ENCODE results near the gene TMEM167A.
"Not testable (repeated sequence)": the region's sequence is repeated elsewhere in the genome, so short reads cannot be mapped to it uniquely, and the experiment has no call there.

Gene TMEM167A

GRCh38 chr5:83096660-83097339 lies 19.6 kb upstream of the TMEM167A start:
- peaks cover 37% of the 10 kb centered on the region for H3K36me3 Mint-ChIP-seq
- H3K4me3 Mint-ChIP-seq = no peak overlapping the region
- no peaks in the 10 kb centered on the region for H3K27me3 Mint-ChIP-seq
- H3K9me3 Mint-ChIP-seq = peaks cover 18% of the 10 kb centered on the region
- H3K4me1 Mint-ChIP-seq = peaks cover 20% of the 10 kb centered on the region
- no peak for ATAC-seq
- no peak overlapping the region for H3K27ac Mint-ChIP-seq

DNA sequence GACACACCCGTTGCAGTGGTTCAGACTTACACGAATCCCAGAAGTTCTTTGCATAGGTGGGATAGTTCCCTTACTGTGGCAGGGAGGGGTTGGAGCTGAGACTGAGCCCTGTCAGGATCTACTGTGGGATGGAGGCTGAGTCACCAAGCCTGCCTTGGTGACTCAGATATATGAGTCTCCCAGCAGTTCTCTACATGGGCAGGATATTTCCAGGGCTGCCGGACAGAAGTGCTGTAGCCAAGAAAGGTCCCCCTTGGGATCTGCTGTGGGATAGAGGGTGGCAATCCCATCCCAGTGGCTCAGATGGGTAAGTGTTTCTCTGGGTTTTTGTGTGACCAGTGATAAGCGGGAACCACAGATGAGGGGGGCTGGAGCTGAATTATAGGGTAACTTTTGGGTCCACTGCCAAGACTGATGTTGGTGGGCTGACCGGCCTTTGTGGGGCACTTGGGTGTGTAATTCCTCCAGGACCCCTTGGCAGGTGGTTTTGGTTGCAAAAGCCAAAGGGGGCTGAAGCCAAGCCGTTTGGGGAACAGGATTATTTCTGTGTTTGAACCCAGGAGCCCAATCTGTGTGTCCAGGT lies 18.9 kb upstream of the TMEM167A start:
- H3K9me3 Mint-ChIP-seq = peaks cover 18% of the 10 kb centered on the region
- no peak overlapping the region for H3K27ac Mint-ChIP-seq
- no peaks in the 10 kb centered on the region for H3K27me3 Mint-ChIP-seq
- H3K36me3 Mint-ChIP-seq = peaks cover 45% of the 10 kb centered on the region
- peaks cover 21% of the 10 kb centered on the region for H3K4me1 Mint-ChIP-seq
- no peak for ATAC-seq
- H3K4me3 Mint-ChIP-seq = no peak overlapping the region

DNA sequence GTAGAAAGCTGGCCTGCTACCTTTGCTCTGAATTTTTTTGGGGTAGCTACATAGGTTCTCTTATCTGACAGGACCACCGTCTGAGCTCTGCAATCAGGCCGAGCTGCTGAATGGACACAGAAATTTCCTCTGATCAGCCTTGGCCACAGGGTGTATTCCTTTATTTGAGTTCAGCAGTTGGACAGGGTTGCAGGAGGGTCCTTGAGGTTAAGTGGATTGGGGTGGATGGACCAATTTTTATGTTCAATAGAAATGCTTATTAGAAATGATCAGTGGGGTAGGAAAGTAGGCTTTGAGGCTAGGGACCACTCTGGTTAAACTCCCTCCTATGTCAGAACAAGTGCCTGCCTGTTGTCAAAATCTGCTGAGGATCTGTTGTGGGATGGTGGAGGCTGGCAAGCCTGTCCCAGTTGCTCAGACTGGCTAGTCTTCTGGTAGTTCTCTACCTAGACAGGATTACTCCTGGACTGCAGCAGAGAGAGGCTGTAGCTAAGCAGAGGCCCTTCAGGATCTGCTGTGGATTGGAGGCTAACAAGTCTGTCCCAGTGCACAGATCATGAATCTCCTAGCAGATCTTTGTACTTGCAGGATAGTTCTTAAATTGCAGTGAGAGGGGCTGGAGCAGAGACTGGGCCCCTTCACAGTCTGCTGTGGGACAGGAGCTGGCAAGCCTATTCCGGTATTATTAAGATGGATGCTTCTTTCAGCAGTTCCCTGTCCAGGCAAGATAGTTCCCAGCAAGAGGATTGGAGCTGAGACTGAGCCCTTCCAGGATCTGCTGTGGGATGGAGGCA lies 18.2 kb upstream of the TMEM167A start:
- Mint-ChIP-seq H3K4me1 (peaks cover 21% of the 10 kb centered on the region), H3K27me3 (no peaks in the 10 kb centered on the region), H3K36me3 (peaks cover 49% of the 10 kb centered on the region), H3K4me3 (no peak overlapping the region), H3K27ac (no peak overlapping the region), H3K9me3 (peaks cover 18% of the 10 kb centered on the region)
- no peak for ATAC-seq

GRCh38 chr5:83093692-83094091 lies 16.5 kb upstream of the TMEM167A start:
- H3K4me3 Mint-ChIP-seq = no peak overlapping the region

DNA sequence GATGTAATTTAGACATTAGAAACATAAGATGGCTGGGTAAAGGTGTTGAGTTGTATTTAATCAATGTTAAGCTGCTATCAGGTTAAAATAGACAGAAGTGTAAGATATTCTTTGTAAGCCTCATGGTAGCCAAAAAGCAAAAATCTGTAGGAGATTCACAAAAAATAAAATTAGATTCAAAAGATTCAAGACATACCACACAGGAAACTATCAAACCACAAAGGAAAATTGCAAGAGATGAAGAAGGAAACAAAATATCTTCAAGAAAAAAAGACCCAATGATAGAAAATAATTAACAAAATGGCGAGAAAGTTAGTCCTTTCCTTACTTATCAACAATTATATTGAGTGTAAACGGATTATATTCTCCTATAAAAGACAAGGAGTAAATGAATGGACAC lies 15.4 kb upstream of the TMEM167A start:
- peaks cover 16% of the 10 kb centered on the region for H3K4me1 Mint-ChIP-seq
- no peak for ATAC-seq
- no peaks in the 10 kb centered on the region for H3K27me3 Mint-ChIP-seq
- H3K4me3 Mint-ChIP-seq = no peak overlapping the region
- no peak overlapping the region for H3K27ac Mint-ChIP-seq
- H3K36me3 Mint-ChIP-seq = peaks cover 51% of the 10 kb centered on the region
- H3K9me3 Mint-ChIP-seq = peaks cover 18% of the 10 kb centered on the region

More at GRCh38 chr5:83093692-83094091, 16.5 kb upstream of the TMEM167A start:
- Mint-ChIP-seq H3K36me3 (peaks cover 51% of the 10 kb centered on the region), H3K27ac (no peak overlapping the region), H3K4me1 (peaks cover 21% of the 10 kb centered on the region), H3K27me3 (no peaks in the 10 kb centered on the region), H3K9me3 (peaks cover 18% of the 10 kb centered on the region)
- no peak for ATAC-seq

GRCh38 chr5:83090169-83090568 lies 13.0 kb upstream of the TMEM167A start:
- Mint-ChIP-seq H3K36me3 (peaks cover 40% of the 10 kb centered on the region), H3K27ac (no peak overlapping the region), H3K9me3 (peaks cover 18% of the 10 kb centered on the region), H3K27me3 (no peaks in the 10 kb centered on the region), H3K4me1 (peaks cover 15% of the 10 kb centered on the region), H3K4me3 (no peak overlapping the region)
- no peak for ATAC-seq

DNA sequence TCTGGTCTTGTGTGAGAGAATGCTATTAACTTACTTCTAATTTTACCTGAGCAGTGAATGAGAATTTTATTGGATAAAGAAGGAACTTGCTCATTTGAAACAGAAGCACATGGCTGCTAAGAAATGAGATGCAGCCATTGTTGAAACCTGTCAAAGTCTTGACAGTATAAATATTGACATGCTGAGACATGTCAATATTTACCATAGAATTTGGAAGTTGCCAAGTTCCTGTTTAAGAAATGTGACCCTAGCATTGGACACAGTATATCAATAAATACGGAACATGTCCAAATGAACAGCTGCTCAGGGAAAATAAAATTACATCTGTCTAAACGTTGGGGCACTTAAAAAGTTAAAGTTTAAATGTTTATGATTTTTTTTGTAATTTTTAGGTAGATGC lies 7.9 kb upstream of the TMEM167A start:
- no peak overlapping the region for H3K4me3 Mint-ChIP-seq
- peaks cover 6% of the 10 kb centered on the region for H3K36me3 Mint-ChIP-seq
- peaks cover 3% of the 10 kb centered on the region for H3K9me3 Mint-ChIP-seq
- no peaks in the 10 kb centered on the region for H3K27me3 Mint-ChIP-seq
- H3K4me1 Mint-ChIP-seq = no peaks in the 10 kb centered on the region
- ATAC-seq = no peak
- no peak overlapping the region for H3K27ac Mint-ChIP-seq

DNA sequence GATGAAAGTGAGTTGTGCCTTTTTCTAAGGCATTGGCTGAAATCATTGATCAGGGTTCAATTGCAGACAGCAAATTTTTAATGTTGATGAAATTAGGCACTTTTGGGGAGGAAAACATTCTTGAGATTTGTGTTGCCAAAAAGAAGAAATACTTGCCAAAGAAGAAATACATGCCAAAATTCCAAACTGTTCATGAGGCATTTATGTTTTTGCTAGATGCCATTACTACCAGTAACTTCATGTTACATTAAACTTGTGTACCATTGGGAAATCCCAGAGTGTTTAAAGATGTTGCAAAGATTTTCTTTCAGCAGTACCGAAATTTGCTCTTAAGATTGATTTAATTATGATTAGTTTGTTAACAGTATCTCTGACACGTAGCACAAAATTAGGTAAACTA lies 7.1 kb upstream of the TMEM167A start:
- peaks cover 3% of the 10 kb centered on the region for H3K9me3 Mint-ChIP-seq
- H3K27ac Mint-ChIP-seq = no peak overlapping the region
- H3K4me3 Mint-ChIP-seq = no peak overlapping the region
- H3K4me1 Mint-ChIP-seq = no peaks in the 10 kb centered on the region
- no peak for ATAC-seq
- no peaks in the 10 kb centered on the region for H3K27me3 Mint-ChIP-seq
- H3K36me3 Mint-ChIP-seq = peaks cover 6% of the 10 kb centered on the region

GRCh38 chr5:83082750-83083149 lies 5.6 kb upstream of the TMEM167A start:
- Mint-ChIP-seq H3K4me1 (peaks cover 8% of the 10 kb centered on the region), H3K27me3 (no peaks in the 10 kb centered on the region), H3K9me3 (peaks cover 3% of the 10 kb centered on the region), H3K36me3 (peaks cover 6% of the 10 kb centered on the region), H3K27ac (no peak overlapping the region), H3K4me3 (no peak overlapping the region)
- no peak for ATAC-seq

- Mint-ChIP-seq H3K9me3 (peaks cover 2% of the 10 kb centered on the region), H3K27me3 (no peaks in the 10 kb centered on the region), H3K27ac (peak overlapping the region; percentile 90), H3K4me3 (peak overlapping the region; percentile 95), H3K4me1 (peaks cover 42% of the 10 kb centered on the region), H3K36me3 (peaks cover 17% of the 10 kb centered on the region)
- peak; percentile 0 for ATAC-seq
These were observed 568 bp upstream of the TMEM167A start for GRCh38 chr5:83077662-83078261.

DNA sequence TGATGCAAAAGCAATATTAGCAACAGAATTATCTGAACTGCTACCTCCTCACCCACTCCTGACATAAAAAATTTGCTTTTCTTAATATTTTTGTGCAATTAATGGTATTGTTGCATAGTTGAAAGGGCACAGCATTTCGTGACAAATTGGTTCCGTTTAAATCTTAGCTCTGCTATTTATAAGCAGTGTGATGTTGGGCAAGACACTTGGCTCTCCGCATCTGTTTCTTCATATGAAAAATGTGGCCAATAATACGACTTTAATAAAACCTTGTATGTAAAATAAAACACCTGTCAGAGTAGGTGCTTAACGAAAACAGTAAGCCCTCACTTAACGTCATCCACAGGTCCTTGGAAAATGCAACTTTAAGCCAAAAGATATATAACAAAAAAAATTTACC lies 4.2 kb downstream of the TMEM167A start:
- H3K4me3 Mint-ChIP-seq = no peak overlapping the region
- H3K9me3 Mint-ChIP-seq = no peaks in the 10 kb centered on the region
- H3K27me3 Mint-ChIP-seq = no peaks in the 10 kb centered on the region
- H3K36me3 Mint-ChIP-seq = peaks cover 14% of the 10 kb centered on the region
- ATAC-seq = no peak
- no peak overlapping the region for H3K27ac Mint-ChIP-seq
- peaks cover 64% of the 10 kb centered on the region for H3K4me1 Mint-ChIP-seq

GRCh38 chr5:83071286-83072051 lies 5.7 kb downstream of the TMEM167A start:
- peaks cover 14% of the 10 kb centered on the region for H3K36me3 Mint-ChIP-seq
- ATAC-seq = no peak
- no peak overlapping the region for H3K27ac Mint-ChIP-seq
- H3K4me1 Mint-ChIP-seq = peaks cover 66% of the 10 kb centered on the region
- H3K4me3 Mint-ChIP-seq = no peak overlapping the region
- no peaks in the 10 kb centered on the region for H3K27me3 Mint-ChIP-seq
- H3K9me3 Mint-ChIP-seq = no peaks in the 10 kb centered on the region

DNA sequence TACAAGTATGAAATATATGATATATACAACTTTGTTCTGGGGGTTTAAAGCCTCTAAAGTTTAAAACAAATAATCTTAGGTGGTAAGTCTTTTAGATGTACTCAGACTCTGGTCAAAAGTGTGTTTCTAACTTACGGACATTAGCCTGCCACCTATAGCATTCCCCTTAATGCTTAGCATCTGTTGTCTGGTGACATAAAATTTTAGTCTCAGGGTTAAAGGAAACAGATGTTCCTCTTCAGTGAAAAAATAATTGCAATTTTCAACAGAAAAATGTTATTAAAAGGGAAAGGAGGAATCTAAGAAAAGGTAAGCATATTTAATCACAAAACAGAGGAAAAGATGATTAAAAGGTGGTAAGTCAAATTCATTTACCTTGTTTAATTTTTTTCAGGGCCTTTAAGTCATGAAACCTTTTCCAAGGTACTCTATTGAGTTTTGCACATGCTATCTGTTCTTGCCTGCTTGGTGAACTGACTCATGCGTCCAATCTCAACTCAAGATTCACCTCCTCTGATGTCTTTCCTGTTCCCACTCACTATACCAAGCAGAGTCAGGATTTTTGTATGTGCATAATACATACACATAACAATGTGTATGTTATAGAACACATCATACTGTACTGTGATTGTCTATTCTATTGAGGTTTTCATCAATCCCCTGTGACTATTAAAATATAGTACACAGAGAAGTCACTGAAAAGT lies 7.9 kb downstream of the TMEM167A start:
- Mint-ChIP-seq H3K9me3 (no peaks in the 10 kb centered on the region), H3K4me3 (no peak overlapping the region), H3K27me3 (no peaks in the 10 kb centered on the region), H3K27ac (no peak overlapping the region), H3K36me3 (peaks cover 11% of the 10 kb centered on the region), H3K4me1 (peaks cover 56% of the 10 kb centered on the region)
- ATAC-seq = no peak

DNA sequence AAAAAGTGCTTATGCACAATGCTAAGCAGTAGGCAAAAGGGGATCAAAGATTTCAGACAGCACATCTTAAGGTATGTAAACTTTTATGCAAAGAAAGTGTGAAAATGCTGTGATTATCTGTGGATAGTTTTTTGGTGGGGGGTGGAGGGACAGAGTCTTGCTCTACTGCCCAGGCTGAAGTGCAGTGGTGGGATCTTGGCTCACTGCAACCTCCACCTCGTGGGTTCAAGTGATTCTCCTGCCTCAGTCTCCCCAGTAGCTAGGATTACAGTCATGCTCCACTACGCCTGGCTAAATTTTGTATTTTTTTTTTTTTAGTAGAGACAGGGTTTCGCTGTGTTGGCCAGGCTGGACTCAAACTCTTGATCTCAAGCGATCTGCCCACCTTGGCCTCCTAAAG lies 9.8 kb downstream of the TMEM167A start:
- not testable (repeated sequence) for H3K9me3 Mint-ChIP-seq, H3K27ac Mint-ChIP-seq, H3K36me3 Mint-ChIP-seq, H3K27me3 Mint-ChIP-seq, ATAC-seq, H3K4me3 Mint-ChIP-seq
- peaks cover 37% of the 10 kb centered on the region for H3K4me1 Mint-ChIP-seq
